ENCODE results near the gene PTPRN2. TPM values are rescaled to one million over a fixed set of nuclear protein-coding genes. Genes with fewer than 3 reads are reported as not detected.

PTPRN2 gene
- total RNA-seq, 2 donors from 2014 or later = 30.3 to 40.7 TPM

GRCh38 chr7:158502068-158502750 lies 85.4 kb downstream of the PTPRN2 start:
- intact Hi-C loops (cut with DNase I, micrococcal nuclease) = no loop called here
- ATAC-seq (no peak), DNase-seq (no peak)

GRCh38 chr7:158501393-158502067 lies 86.1 kb downstream of the PTPRN2 start:
- DNase-seq (no peak), ATAC-seq (no peak)
- intact Hi-C loops (cut with DNase I, micrococcal nuclease) = no loop called here

- no peak for DNase-seq
- no peak for ATAC-seq
- intact Hi-C loops (cut with DNase I, micrococcal nuclease) = no loop called here
Observed at GRCh38 chr7:158500651-158501052, 87.0 kb downstream of the PTPRN2 start.

GRCh38 chr7:158499082-158499455 lies 88.6 kb downstream of the PTPRN2 start:
- DNase-seq = no peak
- intact Hi-C loops (cut with DNase I, micrococcal nuclease) = no loop called here
- ATAC-seq = peak; percentile 29

- DNase-seq (no peak), ATAC-seq (peak; percentile 94)
- intact Hi-C loops (cut with DNase I, micrococcal nuclease) = no loop called here
Observed at GRCh38 chr7:158498443-158499081, 89.1 kb downstream of the PTPRN2 start.

GRCh38 chr7:158497627-158498026 lies 90.0 kb downstream of the PTPRN2 start:
- no peak for ATAC-seq
- intact Hi-C loops (cut with DNase I, micrococcal nuclease) = no loop called here
- DNase-seq = no peak

GRCh38 chr7:158495786-158496185 lies 91.8 kb downstream of the PTPRN2 start:
- peak in 1 of 2 donors; percentile 35 for DNase-seq
- ATAC-seq = peak; percentile 60
- intact Hi-C loops (cut with DNase I, micrococcal nuclease) = no loop called here

GRCh38 chr7:158495216-158495615 lies 92.4 kb downstream of the PTPRN2 start:
- DNase-seq = no peak
- ATAC-seq = no peak
- intact Hi-C loops (cut with DNase I, micrococcal nuclease) = no loop called here

- ATAC-seq = no peak
- DNase-seq = no peak
- intact Hi-C loops (cut with DNase I, micrococcal nuclease) = no loop called here
Observed at GRCh38 chr7:158494643-158495042, 93.0 kb downstream of the PTPRN2 start.

GRCh38 chr7:158494162-158494586 lies 93.4 kb downstream of the PTPRN2 start:
- ATAC-seq = peak; percentile 38
- DNase-seq = no peak
- intact Hi-C loops (cut with DNase I, micrococcal nuclease) = no loop called here

- ATAC-seq = no peak
- DNase-seq = no peak
- intact Hi-C loops (cut with DNase I, micrococcal nuclease) = no loop called here
Observed at GRCh38 chr7:158492367-158492764, 95.3 kb downstream of the PTPRN2 start.

GRCh38 chr7:158491094-158491493 lies 96.5 kb downstream of the PTPRN2 start:
- intact Hi-C loops (cut with DNase I, micrococcal nuclease) = no loop called here
- ATAC-seq = no peak
- DNase-seq = no peak

- DNase-seq (no peak), ATAC-seq (no peak)
- intact Hi-C loops (cut with DNase I, micrococcal nuclease) = no loop called here
Observed at GRCh38 chr7:158490171-158490782, 97.3 kb downstream of the PTPRN2 start.

GRCh38 chr7:158489462-158490155 lies 98.0 kb downstream of the PTPRN2 start:
- ATAC-seq = no peak
- intact Hi-C loops (cut with DNase I, micrococcal nuclease) = no loop called here
- DNase-seq = no peak

GRCh38 chr7:158488181-158488971 lies 99.2 kb downstream of the PTPRN2 start:
- intact Hi-C loops (cut with DNase I, micrococcal nuclease) = no loop called here
- ATAC-seq (no peak), DNase-seq (no peak)

GRCh38 chr7:158487631-158488151 lies 99.9 kb downstream of the PTPRN2 start:
- no peak for ATAC-seq
- no peak for DNase-seq
- intact Hi-C loops (cut with DNase I, micrococcal nuclease) = no loop called here

- no peak for DNase-seq
- intact Hi-C loops (cut with DNase I, micrococcal nuclease) = no loop called here
- ATAC-seq = no peak
Observed at GRCh38 chr7:158486919-158487318, 100.7 kb downstream of the PTPRN2 start.

GRCh38 chr7:158484801-158485531 lies 102.7 kb downstream of the PTPRN2 start:
- ATAC-seq (no peak), DNase-seq (no peak)
- intact Hi-C loops (cut with DNase I, micrococcal nuclease) = no loop called here
